ENCODE data around the gene FARSA. TPM values are rescaled to one million over a fixed set of nuclear protein-coding genes. Genes with fewer than 3 reads are reported as not detected.
A peak's percentile ranks its signal among the peaks of the same experiment; 100 is the strongest.

Gene FARSA
- total and polyA plus RNA-seq, 2 experiments from 2014 or later: 81.9 to 133 TPM

DNA sequence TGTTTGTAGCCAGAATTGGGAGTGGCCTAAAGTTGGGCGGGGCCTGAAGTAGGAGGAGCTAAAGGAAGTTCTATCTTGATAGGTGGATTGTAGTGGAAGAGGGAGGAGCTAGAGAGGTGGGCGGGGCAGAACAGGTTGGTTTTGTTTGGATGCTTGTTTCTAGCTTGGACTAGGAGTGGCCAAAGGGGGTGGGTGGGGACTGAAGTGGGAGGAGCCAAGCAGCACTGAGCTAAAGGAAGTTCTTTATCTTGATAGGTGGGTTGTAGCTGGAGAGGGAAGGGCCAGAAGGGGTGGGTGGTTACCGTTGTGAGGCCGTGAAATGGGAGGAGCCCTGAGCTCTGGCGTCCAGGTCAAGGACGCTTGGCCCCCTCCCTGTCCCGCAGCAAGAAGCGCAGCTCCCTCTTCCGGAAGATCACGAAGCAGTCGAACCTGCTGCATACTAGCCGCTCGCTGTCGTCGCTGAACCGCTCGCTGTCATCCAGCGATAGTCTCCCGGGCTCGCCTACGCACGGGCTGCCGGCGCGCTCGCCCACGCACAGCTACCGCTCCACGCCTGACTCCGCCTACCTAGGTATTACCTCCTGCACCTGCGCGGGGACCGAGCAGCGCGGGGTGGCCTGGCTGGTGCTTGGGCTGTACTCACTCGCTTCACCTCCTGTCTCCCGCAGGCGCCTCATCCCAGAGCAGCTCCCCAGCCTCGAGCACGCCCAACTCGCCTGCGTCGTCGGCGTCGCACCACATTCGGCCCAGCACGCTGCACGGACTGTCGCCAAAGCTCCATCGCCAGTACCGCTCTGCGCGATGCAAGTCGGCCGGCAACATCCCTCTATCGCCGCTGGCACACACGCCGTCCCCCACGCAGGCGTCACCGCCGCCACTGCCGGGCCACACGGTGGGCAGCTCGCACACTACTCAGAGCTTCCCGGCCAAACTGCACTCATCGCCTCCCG lies 60.3 kb downstream of the FARSA start:
- peak in 1 of 2 donors; percentile 71 for DNase-seq (ENCODE audit: low read depth in 1 of 2, low spot score in 1 of 2)
- TF ChIP-seq, protein P1, sequence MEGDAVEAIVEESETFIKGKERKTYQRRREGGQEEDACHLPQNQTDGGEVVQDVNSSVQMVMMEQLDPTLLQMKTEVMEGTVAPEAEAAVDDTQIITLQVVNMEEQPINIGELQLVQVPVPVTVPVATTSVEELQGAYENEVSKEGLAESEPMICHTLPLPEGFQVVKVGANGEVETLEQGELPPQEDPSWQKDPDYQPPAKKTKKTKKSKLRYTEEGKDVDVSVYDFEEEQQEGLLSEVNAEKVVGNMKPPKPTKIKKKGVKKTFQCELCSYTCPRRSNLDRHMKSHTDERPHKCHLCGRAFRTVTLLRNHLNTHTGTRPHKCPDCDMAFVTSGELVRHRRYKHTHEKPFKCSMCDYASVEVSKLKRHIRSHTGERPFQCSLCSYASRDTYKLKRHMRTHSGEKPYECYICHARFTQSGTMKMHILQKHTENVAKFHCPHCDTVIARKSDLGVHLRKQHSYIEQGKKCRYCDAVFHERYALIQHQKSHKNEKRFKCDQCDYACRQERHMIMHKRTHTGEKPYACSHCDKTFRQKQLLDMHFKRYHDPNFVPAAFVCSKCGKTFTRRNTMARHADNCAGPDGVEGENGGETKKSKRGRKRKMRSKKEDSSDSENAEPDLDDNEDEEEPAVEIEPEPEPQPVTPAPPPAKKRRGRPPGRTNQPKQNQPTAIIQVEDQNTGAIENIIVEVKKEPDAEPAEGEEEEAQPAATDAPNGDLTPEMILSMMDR (IDR thresholded peaks at IDR 0.05; ENCODE audit: low read depth, low read length): peak; percentile 5
- no peak overlapping the region for H3K27ac ChIP-seq
- no peak overlapping the region for H3K4me3 ChIP-seq
- H3K36me3 ChIP-seq: no peaks in the 10 kb centered on the region
- H3K27me3 ChIP-seq: no peaks in the 10 kb centered on the region
- H3K9me3 ChIP-seq (ENCODE audit: low read depth): no peaks in the 10 kb centered on the region
- no peaks in the 10 kb centered on the region for H3K4me1 ChIP-seq (ENCODE audit: low read depth)

Other genes starting within 250 kb of the FARSA start
- gene GNG14, start 245.7 kb downstream of the FARSA start, total RNA-seq: 1.1 TPM in 1 of 2 replicates, not detected in the other
- gene GNG14, start 245.7 kb downstream of the FARSA start, polyA plus RNA-seq: 1.1 TPM in 1 of 2 replicates, not detected in the other
- gene FBXW9, start 237.1 kb downstream of the FARSA start, total RNA-seq: 17.2 and 32.7 TPM in 2 replicates
- gene FBXW9, start 237.1 kb downstream of the FARSA start, polyA plus RNA-seq: 25.6 and 29.6 TPM in 2 replicates
- 43.4 and 68.6 TPM in 2 replicates for gene TNPO2, start 209.8 kb downstream of the FARSA start, total RNA-seq
- 20.1 and 20.5 TPM in 2 replicates for gene TNPO2, start 209.8 kb downstream of the FARSA start, polyA plus RNA-seq
- 307 and 371 TPM in 2 replicates for gene TRIR, start 199.0 kb downstream of the FARSA start, total RNA-seq
- 175 and 218 TPM in 2 replicates for gene TRIR, start 199.0 kb downstream of the FARSA start, polyA plus RNA-seq
- gene GET3, start 196.2 kb downstream of the FARSA start, total RNA-seq: 44.8 and 73.6 TPM in 2 replicates
- 88.3 and 103 TPM in 2 replicates for gene GET3, start 196.2 kb downstream of the FARSA start, polyA plus RNA-seq
- not detected in 2 replicates for gene BEST2, start 181.9 kb downstream of the FARSA start, total RNA-seq
- not detected in 2 replicates for gene BEST2, start 181.9 kb downstream of the FARSA start, polyA plus RNA-seq
- gene HOOK2, start 158.2 kb downstream of the FARSA start, total RNA-seq: 28.5 and 54.4 TPM in 2 replicates
- gene HOOK2, start 158.2 kb downstream of the FARSA start, polyA plus RNA-seq: 31.1 and 41.6 TPM in 2 replicates
- 57.6 and 103 TPM in 2 replicates for gene JUNB, start 142.2 kb downstream of the FARSA start, total RNA-seq
- gene JUNB, start 142.2 kb downstream of the FARSA start, polyA plus RNA-seq: 37.2 and 48.3 TPM in 2 replicates
- 1,316 and 1,694 TPM in 2 replicates for gene PRDX2, start 131.9 kb downstream of the FARSA start, total RNA-seq
- 1,469 and 1,719 TPM in 2 replicates for gene PRDX2, start 131.9 kb downstream of the FARSA start, polyA plus RNA-seq
- 0.63 TPM in 1 of 2 replicates, not detected in the other for gene THSD8, start 131.6 kb downstream of the FARSA start, total RNA-seq
- gene THSD8, start 131.6 kb downstream of the FARSA start, polyA plus RNA-seq: 15.0 and 19.0 TPM in 2 replicates
- 20.4 and 29.0 TPM in 2 replicates for gene RNASEH2A, start 127.1 kb downstream of the FARSA start, total RNA-seq
- 40.4 and 57.3 TPM in 2 replicates for gene RNASEH2A, start 127.1 kb downstream of the FARSA start, polyA plus RNA-seq
- not detected in 2 replicates for gene RTBDN, start 99.1 kb downstream of the FARSA start, total RNA-seq
- gene RTBDN, start 99.1 kb downstream of the FARSA start, polyA plus RNA-seq: 0.81 TPM in 1 of 2 replicates, not detected in the other
- gene MAST1, start 95.2 kb downstream of the FARSA start, total RNA-seq: 3.7 and 7.9 TPM in 2 replicates
- 3.9 and 10.9 TPM in 2 replicates for gene MAST1, start 95.2 kb downstream of the FARSA start, polyA plus RNA-seq
- gene DNASE2, start 52.3 kb downstream of the FARSA start, total RNA-seq: 25.8 and 54.7 TPM in 2 replicates
- 26.0 and 49.5 TPM in 2 replicates for gene DNASE2, start 52.3 kb downstream of the FARSA start, polyA plus RNA-seq
- 0.51 and 2.2 TPM in 2 replicates for gene KLF1, start 46.5 kb downstream of the FARSA start, total RNA-seq
- 1.3 and 1.4 TPM in 2 replicates for gene KLF1, start 46.5 kb downstream of the FARSA start, polyA plus RNA-seq
- 54.9 and 77.9 TPM in 2 replicates for gene GCDH, start 42.6 kb downstream of the FARSA start, total RNA-seq
- gene GCDH, start 42.6 kb downstream of the FARSA start, polyA plus RNA-seq: 28.5 and 32.6 TPM in 2 replicates
- gene SYCE2, start 14.4 kb downstream of the FARSA start, total RNA-seq: 0.53 and 1.1 TPM in 2 replicates
- 2.8 and 3.8 TPM in 2 replicates for gene SYCE2, start 14.4 kb downstream of the FARSA start, polyA plus RNA-seq
- 615 and 1,390 TPM in 2 replicates for gene CALR, start 4.9 kb upstream of the FARSA start, total RNA-seq
- gene CALR, start 4.9 kb upstream of the FARSA start, polyA plus RNA-seq: 338 and 856 TPM in 2 replicates
- gene RAD23A, start 12.2 kb upstream of the FARSA start, total RNA-seq: 157 and 191 TPM in 2 replicates
- 182 and 225 TPM in 2 replicates for gene RAD23A, start 12.2 kb upstream of the FARSA start, polyA plus RNA-seq
- 78.2 and 84.5 TPM in 2 replicates for gene GADD45GIP1, start 23.5 kb upstream of the FARSA start, total RNA-seq
- gene GADD45GIP1, start 23.5 kb upstream of the FARSA start, polyA plus RNA-seq: 133 and 145 TPM in 2 replicates
- gene DAND5, start 35.9 kb upstream of the FARSA start, total RNA-seq: 0.67 TPM in 1 of 2 replicates, not detected in the other
- gene DAND5, start 35.9 kb upstream of the FARSA start, polyA plus RNA-seq: 0.07 and 0.09 TPM in 2 replicates
- 0.46 TPM in 1 of 2 replicates, not detected in the other for gene NFIX, start 61.8 kb upstream of the FARSA start, total RNA-seq
- gene NFIX, start 61.8 kb upstream of the FARSA start, polyA plus RNA-seq: 0.80 TPM in 1 of 2 replicates, not detected in the other
- 5.6 and 6.3 TPM in 2 replicates for gene LYL1, start 169.1 kb upstream of the FARSA start, total RNA-seq
- gene LYL1, start 169.1 kb upstream of the FARSA start, polyA plus RNA-seq: 4.3 and 4.6 TPM in 2 replicates
- 45.9 and 48.5 TPM in 2 replicates for gene TRMT1, start 183.0 kb upstream of the FARSA start, total RNA-seq
- gene TRMT1, start 183.0 kb upstream of the FARSA start, polyA plus RNA-seq: 37.7 and 56.0 TPM in 2 replicates
- 75.1 and 93.7 TPM in 2 replicates for gene NACC1, start 184.6 kb upstream of the FARSA start, total RNA-seq
- gene NACC1, start 184.6 kb upstream of the FARSA start, polyA plus RNA-seq: 9.8 and 13.3 TPM in 2 replicates
- 95.5 and 110 TPM in 2 replicates for gene STX10, start 216.7 kb upstream of the FARSA start, total RNA-seq
- gene STX10, start 216.7 kb upstream of the FARSA start, polyA plus RNA-seq: 65.2 and 71.1 TPM in 2 replicates
- 60.3 and 110 TPM in 2 replicates for gene IER2, start 216.7 kb upstream of the FARSA start, total RNA-seq
- 77.6 and 88.9 TPM in 2 replicates for gene IER2, start 216.7 kb upstream of the FARSA start, polyA plus RNA-seq

Data from cardiac muscle cell (in vitro differentiated cells and primary cell).